Renal cortex interstitium (tissue), 11 donors: ENCODE data around the gene RAD51D. TPM values are rescaled to one million over a fixed set of nuclear protein-coding genes. Genes with fewer than 3 reads are reported as not detected.

Experiments used
- DNase-seq, 11 donors: peaks; one replicate each; pipeline ENCODE4 v3.0.0-alpha.2; 2013; ENCODE audit warnings: low read depth in 9 of 11, low spot score in 4 of 11; ENCODE audit errors: extremely low read depth in 1 of 11
- polyA plus RNA-seq, 3 donors: library from polyadenylated mRNA; unstranded; fragments of 120-200 nt; gene quantifications; one replicate each; pipeline ENCODE4 v1.2.1, GENCODE V29; 2013; ENCODE audit not compliant: insufficient read length in 3 of 3

Gene RAD51D
- polyA plus RNA-seq, 3 donors: 10.9 to 13.6 (median 11.6) TPM

DNA sequence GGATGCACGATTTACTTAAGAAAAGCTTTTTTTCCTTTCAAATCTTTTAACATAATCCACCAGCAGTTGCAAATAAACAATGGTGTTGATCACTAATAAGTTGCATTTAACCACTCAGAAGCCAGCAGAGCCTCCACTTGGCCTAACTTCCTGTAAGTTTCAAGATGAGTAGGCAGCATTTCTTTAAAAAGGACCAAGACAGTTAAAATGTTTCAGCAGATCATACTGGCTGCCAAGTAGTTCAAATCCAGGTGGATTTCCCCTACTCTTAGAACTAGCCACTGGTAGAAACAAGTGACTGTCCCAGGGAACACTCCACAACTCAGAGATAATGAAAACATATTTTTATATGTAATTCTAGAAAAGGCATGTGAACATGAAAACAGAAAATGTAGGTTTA lies 39.1 kb downstream of the RAD51D start:
- no peak for DNase-seq

DNA sequence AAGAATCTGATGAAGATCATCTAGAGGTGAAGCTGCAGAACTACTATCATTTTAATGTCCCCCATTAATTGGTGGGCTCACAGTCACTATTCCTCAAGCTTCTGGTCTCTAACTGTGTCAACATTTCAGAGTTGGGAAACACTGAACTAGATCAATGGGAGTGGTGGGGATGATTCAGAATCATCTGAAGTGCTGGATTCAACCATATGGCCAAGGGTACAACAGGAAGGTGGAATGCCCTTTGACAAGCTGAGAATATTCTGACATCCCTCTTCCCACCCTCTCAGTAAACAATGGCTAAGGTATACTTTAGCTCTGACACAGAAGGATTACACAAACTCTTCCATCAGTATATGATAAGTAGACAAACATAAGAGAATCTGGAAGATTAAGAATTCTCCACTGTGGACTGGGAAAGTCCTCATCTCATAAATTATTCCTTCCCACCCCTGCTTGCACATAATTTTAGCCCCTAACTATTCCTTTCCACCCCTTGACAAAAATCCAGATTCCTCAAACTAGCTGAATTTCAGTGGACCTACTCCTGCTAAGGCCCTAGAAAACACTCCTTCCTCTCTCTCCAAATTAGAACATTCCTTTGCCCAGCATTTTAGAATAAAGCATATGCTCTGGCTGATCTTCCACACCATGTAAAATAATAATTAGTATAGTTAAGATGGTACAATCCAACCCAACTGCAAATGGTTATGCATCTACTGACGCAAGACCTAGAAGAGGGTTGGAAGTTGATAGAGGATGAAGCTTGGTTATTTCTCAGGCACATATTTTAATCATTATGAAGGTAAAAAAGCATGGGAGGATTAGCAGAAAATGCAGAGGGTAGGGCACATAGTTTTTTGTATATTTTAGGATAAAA lies 39.9 kb downstream of the RAD51D start:
- DNase-seq: no peak

DNA sequence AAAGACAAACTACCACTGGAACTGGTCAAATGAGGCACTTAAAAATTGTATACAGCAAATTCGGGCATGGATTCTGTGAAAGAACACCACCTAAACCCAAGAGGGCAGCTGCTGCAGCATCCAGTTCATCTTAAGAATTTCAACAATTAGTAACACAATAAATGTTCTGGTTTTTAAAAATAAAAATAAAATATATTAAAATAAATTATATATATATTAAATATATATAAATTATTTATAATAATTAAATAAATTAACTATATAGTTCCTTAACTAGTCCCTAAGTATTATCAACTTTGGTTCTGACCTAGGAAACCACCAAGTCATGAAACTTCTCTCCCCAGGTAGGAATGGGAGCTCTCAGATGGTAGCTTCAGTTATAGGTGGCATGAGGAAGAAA lies 42.8 kb downstream of the RAD51D start:
- no peak for DNase-seq

GRCh38 chr17:35074711-35075707 lies 44.7 kb downstream of the RAD51D start:
- no peak for DNase-seq

DNA sequence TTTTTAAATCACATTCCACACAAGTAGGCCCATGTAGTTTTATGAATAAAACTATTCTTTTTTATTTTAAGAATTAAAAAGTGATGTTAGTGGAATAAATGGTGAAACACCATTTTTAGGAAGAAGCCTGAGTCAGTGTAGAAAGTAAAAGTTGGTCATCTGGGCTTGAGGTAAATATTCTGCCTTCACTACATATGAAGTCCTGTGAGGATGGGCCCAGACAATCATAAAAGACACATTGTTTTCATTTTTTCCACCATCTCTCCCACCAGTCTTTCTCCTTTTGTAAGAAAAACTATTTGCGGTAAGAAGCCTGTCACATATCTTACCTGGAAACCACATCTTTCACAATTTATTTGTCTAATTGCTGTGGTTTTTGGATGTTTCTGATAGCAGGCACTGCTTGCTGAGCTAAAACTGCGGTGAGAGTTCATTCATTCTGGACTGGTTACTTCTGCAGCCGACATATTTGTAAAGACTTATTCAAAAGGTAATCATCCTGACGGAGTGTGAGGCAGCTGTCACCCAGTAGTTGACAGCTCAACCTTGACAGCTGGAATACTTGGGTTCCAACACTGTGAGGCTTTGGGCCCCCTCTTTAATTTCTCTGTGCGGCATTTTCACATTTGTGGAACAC lies 45.6 kb downstream of the RAD51D start:
- no peak for DNase-seq

- no peak for DNase-seq
Observed at GRCh38 chr17:35073183-35073790, 46.4 kb downstream of the RAD51D start.

DNA sequence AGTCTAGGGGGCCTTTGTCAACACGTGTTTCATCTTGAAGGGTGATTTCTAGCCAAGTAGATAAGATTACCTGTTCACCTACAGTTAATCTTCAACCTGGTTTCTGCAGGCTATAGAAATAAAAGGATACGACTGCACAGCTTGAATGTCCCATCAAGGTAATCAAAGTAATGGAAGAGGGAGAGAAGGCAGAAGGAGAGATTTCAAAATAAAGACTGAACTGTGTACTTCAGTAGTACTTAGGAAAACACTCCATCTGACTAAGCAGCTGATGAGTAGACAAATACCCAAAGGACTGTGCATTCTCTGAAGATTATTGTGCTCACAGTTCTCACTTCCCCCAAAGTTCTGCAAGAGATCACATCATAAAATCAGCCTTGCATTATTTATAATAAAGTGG lies 50.3 kb downstream of the RAD51D start:
- DNase-seq: no peak

DNA sequence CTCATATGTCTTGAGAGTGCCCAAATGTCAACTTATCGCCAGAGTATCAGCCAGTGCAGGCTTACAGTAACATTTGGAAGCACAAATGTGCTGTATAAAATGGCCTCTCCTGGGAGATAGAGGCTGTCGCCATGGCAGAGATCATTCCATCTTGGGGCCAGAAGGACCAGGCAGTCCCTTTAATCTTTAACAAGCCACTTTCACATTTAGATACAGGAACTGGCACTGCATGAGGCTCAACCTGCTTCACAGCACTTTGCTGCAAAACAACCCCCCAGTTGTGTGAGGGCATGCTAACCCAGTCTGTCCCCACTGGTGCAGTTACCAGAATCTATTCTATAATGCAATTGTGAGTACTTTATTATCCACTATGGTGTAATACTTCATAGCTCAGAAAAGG lies 51.4 kb downstream of the RAD51D start:
- DNase-seq: no peak

DNA sequence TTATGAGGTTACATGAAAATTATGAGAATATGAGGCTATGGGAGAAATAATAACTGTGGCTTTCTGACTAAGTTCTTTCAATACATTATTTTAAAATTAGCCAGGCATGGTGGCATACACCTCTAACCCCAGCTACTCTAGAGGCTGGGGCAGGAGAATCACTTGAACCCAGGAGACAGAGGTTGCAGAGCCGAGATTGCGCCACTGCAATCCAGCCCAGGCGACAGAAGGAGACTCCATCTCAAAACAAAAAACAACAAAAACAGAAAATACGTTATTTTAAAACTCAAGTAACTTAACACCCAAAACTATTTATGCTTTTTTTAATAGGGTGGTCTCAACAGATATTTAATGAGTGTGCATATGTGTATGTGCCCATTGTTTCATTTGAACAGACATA lies 53.8 kb downstream of the RAD51D start:
- DNase-seq: no peak

GRCh38 chr17:35064516-35065215 lies 55.0 kb downstream of the RAD51D start:
- DNase-seq: no peak

GRCh38 chr17:35063514-35064223 lies 56.0 kb downstream of the RAD51D start, which contains the start of gene RFFL:
TSS of gene RFFL (minus strand) at chr17:35063707. CDS start at chr17:35026553, 37,154 bp downstream.
- peak; percentile 35 to 81 (median 58) for DNase-seq

DNA sequence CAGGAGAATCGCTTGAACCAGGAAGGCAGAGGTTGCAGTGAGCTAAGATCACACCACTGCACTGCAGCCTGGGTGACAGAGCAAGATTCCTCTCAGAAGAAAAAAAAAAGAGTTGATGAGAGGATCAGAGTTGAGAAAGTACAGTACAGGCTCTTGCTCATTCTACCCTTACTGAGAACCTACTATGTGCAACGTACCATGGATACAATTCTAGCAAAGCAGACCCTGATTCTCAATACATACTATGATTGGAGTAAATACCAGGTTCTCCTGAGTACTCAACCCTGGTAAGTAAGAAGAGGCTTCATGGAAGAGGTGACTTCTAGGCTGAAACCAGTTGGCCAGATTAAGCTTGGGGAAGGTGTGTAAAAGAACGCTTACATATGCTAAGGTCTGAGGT lies 57.4 kb downstream of the RAD51D start:
- DNase-seq: no peak

DNA sequence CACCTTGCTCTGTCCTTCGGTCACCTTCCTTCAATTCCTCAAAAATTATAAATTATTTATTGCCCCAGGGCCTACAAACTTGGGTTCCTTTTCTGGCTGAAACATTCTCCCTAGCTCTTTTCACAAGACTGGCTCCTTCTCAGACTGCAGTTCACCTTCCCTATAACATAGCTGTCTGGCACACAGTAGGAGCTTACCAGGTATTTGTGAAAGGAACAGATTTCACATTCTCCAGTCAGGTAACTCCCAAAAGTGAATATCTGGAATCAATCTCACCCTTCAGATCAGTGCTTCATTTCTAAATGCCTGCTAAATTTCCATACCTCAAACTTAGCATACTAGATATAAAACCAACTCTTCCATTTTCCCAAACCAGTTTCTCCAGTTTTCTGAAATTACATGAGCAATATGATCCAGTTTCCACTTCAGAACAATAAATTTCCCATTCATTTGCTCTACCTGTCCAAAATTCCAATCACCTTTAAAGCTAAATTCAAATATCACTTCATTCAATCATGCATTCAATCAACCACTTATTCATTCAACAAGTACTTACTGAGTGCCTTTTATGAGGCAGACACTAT lies 62.2 kb downstream of the RAD51D start:
- no peak for DNase-seq

- DNase-seq: no peak
Observed at GRCh38 chr17:35056013-35056412, 63.6 kb downstream of the RAD51D start.

- DNase-seq: no peak
Observed at GRCh38 chr17:35053204-35053603, 66.5 kb downstream of the RAD51D start.

GRCh38 chr17:35052780-35053179 lies 66.9 kb downstream of the RAD51D start:
- DNase-seq: no peak

DNA sequence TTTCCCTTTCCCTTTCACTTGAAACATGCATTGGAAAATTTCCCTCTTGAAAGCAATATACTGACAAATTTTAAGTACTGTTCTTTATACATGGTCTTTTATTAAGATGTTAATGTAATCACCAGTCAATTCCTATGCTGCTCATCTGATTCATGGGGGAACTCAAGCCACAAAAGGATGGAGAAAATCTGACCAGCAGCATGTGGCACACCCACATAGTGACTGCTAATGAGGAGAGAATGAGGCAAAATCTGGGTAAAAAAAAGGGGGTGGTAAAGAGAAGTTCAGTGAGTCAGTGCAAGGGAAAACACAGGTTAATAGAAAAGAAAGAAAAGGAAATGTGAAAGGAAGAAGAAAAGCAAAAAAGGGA lies 67.4 kb downstream of the RAD51D start:
- no peak for DNase-seq
